Glomerular endothelial cell (primary cell): Measurements from ENCODE around the gene AK3. TPM values are rescaled to one million over a fixed set of nuclear protein-coding genes. Genes with fewer than 3 reads are reported as not detected.

Experiments
- DNase-seq: peaks from one replicate; pipeline ENCODE4 v3.0.0-alpha.2; 2011; ENCODE audit warnings: low read depth, low spot score; ENCODE audit errors: extremely low read depth
- total RNA-seq: library from RNA; depleted of rRNA; stranded (reverse); fragments of >200 nt; gene quantifications from 2 replicates; pipeline ENCODE4 v1.2.3, GENCODE V29; 2015

Gene AK3
- total RNA-seq, 1 donor from 2014 or later = 63.6 TPM

DNA sequence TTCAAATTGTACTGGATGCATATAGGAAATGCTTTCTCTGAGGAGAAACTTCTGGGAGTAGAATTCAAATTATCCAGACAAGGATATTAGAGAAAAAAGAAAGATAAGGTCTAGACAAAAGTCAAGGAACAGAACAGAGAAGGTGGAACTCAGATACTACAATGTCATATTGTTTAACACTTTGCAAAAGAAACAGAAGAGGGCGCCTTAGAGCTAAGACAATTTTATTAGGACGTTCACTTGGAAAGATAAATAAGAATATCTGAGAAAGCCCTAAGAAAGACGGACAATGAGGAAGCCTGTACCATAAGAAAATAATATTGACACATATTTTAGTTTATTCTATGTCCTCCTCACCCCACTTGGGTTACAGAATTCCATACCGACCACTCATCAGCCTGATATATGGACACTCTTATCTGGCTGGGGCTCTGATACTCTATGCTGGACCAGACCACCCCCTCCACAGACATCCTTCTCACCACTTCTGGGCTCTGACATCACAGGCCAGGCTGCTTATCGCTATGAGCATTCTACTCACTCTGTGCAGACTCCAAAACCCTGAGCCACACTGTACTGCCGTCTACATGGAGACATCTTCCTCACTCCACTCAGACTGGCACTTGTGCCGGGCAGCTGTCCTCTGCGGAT is 9.1 kb upstream of the AK3 start:
- peak; percentile 29 for DNase-seq

- no peak for DNase-seq
Measured at GRCh38 chr9:4748612-4749011, 7.6 kb upstream of the AK3 start.

GRCh38 chr9:4746278-4747030 is 5.5 kb upstream of the AK3 start:
- DNase-seq = no peak

DNA sequence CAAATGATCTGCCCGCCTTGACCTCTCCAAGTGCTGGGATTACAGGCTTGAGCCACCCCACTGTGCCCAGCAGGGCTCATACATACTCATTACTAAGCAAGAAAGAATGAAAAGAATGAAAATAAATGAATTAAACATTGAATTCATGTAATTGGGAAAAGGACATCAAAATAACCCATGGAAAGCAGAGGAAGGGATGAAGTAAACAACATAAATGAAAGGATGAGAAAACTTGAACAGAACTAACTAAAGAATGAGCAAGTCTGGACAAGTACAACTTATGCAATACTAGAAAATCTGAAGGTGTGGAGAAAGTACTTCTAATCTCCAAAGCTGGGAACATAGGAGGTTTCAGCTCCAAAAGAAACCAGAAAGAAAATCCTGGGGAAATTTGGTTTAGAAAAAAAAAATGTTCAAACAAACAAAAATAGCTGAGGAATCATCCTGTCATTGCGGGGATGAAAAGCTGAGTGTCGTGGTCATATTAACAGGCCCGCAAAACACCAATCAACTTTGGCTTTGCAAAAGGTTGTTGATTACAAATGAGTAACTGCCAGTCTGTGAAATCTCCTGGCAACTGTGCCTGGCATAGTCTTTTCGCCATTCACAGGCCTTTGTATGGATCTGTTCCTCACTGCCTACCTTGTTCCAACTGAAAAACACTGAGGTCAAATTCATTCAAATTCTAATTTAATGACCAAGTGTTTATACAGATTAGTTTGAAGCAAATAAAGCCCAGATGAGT is 2.3 kb upstream of the AK3 start:
- no peak for DNase-seq

GRCh38 chr9:4742246-4742645 is 1.2 kb upstream of the AK3 start:
- no peak for DNase-seq

GRCh38 chr9:4741365-4742089 is 525 bp upstream of the AK3 start:
- no peak for DNase-seq

DNA sequence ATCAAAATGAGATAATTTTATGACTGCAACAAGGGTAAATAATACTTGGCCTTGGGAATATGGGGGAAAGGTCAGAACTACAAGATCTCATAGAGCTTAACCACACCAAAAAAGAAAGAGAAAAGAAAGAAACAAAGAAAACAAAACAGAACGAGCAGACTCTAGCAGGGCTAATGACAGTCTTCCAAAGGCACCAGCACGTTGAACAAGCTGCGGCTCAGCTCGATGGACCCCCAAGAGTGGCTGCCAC is 689 bp downstream of the AK3 start:
- peak; percentile 16 for DNase-seq

DNA sequence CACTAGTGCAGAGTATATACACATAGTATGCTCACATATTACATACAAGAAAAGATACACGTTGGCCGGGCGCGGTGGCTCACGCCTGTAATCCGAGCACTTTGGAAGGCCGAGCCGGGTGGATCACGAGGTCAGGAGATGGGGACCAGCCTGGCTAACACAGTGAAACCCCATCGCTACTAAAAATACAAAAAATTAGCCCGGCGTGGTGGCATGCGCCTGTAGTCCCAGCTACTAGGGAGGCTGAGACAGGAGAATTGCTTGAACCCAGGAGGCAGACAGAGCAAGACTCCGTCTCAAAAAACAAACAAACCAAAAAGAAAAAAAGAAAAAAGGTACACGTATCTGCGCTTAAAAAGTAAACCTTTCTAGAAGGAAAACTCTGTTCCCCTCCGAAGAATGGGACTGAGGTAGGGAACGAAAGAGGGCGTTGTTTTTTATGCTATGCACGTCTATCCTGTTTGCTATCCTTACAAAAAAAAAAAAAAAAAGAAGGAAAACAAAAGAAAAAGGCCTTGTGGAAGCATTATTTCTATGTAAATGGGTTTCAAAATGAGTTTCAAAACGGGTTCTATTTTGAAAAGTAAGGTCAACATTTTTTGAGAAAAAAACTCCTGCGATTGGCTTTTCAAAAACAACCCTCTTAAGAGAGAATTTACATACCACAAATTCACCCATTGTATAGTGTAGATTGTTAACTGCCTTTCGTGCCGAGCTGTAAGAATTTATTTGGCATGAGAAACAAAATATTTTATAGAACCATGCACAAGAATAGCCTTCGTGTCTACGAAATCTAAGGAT is 1.2 kb downstream of the AK3 start:
- peak; percentile 20 for DNase-seq

GRCh38 chr9:4738866-4739586 is 2.0 kb downstream of the AK3 start:
- no peak for DNase-seq

GRCh38 chr9:4734150-4734549 is 6.9 kb downstream of the AK3 start:
- DNase-seq = no peak

DNA sequence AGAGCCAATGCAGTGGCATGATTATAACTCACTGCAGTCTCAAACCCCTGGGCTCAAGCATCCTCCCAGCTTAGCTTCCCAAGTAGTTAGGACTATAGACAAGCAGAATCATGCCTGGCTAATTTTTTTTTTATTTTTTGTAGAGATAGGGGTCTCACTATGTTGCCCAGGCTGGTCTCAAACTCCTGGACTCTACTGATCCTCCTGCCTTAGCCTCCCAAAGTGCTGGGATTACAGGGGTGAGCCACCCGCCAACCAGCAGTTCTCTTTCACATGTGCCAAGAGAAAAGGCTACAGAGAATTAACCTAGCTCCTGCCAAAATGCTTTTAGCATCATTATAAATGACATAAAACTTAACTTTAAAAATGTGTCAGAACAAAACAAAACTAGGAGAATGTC is 8.1 kb downstream of the AK3 start:
- DNase-seq = no peak

- no peak for DNase-seq
Measured at GRCh38 chr9:4727593-4727992, 13.4 kb downstream of the AK3 start.

DNA sequence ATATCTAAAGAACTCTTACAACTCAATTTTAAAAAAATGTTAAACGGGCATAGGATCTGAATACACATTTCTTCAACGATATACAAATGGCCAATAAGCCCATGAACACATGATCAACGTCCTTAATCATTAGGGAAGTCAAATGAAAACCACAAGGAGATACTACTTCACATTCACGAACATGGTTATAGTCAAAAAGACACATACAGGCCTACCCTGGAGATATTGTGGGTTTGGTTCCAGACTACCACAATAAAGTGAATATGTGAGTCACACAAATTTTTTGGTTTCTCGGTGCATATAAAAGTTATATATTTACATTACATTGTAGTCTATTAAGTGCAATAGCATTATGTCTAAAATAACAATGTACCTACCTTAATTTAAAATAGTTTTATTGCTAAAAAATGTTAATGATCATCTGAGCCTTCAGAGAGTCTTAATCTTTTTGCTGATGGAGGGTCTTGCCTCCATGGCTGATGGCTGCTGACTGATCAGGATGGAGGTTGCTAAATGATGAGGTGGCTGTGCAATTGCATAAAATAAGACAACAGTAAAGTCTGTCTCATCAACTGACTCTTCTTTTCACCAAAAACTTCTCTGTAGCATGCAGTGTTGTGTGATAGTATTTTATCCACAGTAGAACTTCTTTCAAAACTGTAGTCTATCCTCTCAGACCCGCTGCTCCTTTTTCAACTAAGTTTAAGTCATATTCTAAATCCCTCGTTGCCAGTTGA is 15.1 kb downstream of the AK3 start:
- DNase-seq = no peak

DNA sequence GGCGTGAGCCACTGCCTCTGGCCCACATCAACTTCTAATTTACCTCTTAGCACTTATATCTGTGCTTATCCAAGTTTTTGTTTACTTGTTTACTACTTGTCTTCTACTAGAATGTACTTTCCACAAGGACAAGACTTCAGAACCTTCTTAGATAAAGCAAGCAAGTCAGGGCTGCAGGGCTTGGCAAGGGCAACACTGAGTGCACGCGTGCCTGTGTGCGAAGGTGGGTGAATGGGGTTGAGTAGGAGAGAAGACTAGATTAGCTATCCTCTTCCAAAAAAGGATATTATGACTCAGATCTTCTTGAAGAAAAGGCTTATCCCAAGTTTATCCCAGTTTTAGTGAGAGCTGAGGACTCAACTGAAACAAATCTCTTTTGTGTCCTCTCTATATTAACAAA is 19.3 kb downstream of the AK3 start:
- DNase-seq = no peak

- DNase-seq = no peak
Measured at GRCh38 chr9:4718911-4719310, 22.1 kb downstream of the AK3 start.

DNA sequence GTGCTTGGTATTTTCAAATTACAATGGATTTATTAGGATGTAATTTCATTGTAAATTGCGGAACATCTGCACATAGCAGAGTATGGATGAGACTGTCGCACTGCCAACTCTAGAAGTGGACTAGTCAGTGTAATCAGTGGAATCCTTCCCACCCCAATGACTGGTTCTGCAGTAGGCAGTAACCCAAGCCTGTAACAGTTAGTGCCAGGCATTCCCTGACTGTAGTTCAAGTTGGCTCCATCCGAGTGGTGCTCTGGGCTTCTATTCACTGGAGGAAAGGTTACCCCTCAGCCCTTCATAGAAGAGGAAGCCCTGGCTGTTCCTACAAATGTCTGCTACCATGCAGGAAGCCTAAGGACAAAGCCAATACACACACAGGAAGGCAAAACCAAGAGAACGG is 23.2 kb downstream of the AK3 start:
- DNase-seq = no peak

- no peak for DNase-seq
Measured at GRCh38 chr9:4716163-4716562, 24.8 kb downstream of the AK3 start.

- peak; percentile 3 for DNase-seq
Measured at GRCh38 chr9:4714266-4715016, 26.6 kb downstream of the AK3 start.

GRCh38 chr9:4713849-4714248 is 27.2 kb downstream of the AK3 start:
- DNase-seq = no peak
